Muscle layer of colon (tissue), 2 donors: Measurements from ENCODE around the gene HRH2.

Experiments used
- H3K27ac ChIP-seq: one replicate; pipeline ENCODE4 v1.7.0; 2013; ENCODE audit warnings: low read depth, mild to moderate bottlenecking, low read length, moderate library complexity
- H3K27me3 ChIP-seq, 2 donors: one replicate each; pipeline ENCODE4 v1.7.0; 2013; ENCODE audit warnings: low read length in 2 of 2, mild to moderate bottlenecking in 2 of 2; ENCODE audit not compliant: insufficient read depth in 2 of 2, control insufficient read depth in 1 of 2
- H3K36me3 ChIP-seq: one replicate; pipeline ENCODE4 v1.7.0; 2013; ENCODE audit warnings: mild to moderate bottlenecking, low read length; ENCODE audit not compliant: insufficient read depth
- H3K4me1 ChIP-seq: one replicate; pipeline ENCODE4 v1.7.0; 2013; ENCODE audit warnings: mild to moderate bottlenecking, low read length; ENCODE audit not compliant: insufficient read depth
- H3K4me3 ChIP-seq, 2 donors: one replicate each; pipeline ENCODE4 v1.7.0; 2013; ENCODE audit warnings: low read length in 2 of 2, low read depth in 1 of 2, mild to moderate bottlenecking in 1 of 2, moderate library complexity in 1 of 2
- H3K9ac ChIP-seq: one replicate; pipeline ENCODE4 v1.7.0; 2013; ENCODE audit warnings: low read length
- H3K9me3 ChIP-seq: one replicate; pipeline ENCODE4 v1.7.0; 2013; ENCODE audit warnings: mild to moderate bottlenecking, low read length
- donor health status: abdominal sarcoma.
- donor health status: Adenocarcinoma of cecum.

Gene HRH2

GRCh38 chr5:175623088-175623487 lies 34.8 kb upstream of the HRH2 start:
- Histone ChIP-seq H3K9ac (no peak overlapping the region), H3K36me3 (no peaks in the 10 kb centered on the region), H3K4me1 (no peaks in the 10 kb centered on the region), H3K4me3 (no peak overlapping the region), H3K27ac (no peak overlapping the region), H3K27me3 (no peaks in the 10 kb centered on the region), H3K9me3 (no peaks in the 10 kb centered on the region)

GRCh38 chr5:175624316-175624715 lies 33.6 kb upstream of the HRH2 start:
- Histone ChIP-seq H3K36me3 (no peaks in the 10 kb centered on the region), H3K9ac (no peak overlapping the region), H3K4me1 (no peaks in the 10 kb centered on the region), H3K27ac (no peak overlapping the region), H3K27me3 (no peaks in the 10 kb centered on the region), H3K4me3 (no peak overlapping the region), H3K9me3 (no peaks in the 10 kb centered on the region)

GRCh38 chr5:175627005-175627404 lies 30.9 kb upstream of the HRH2 start:
- Histone ChIP-seq H3K27me3 (no peaks in the 10 kb centered on the region), H3K9ac (no peak overlapping the region), H3K4me3 (no peak overlapping the region), H3K4me1 (no peaks in the 10 kb centered on the region), H3K9me3 (no peaks in the 10 kb centered on the region), H3K27ac (no peak overlapping the region), H3K36me3 (no peaks in the 10 kb centered on the region)

- Histone ChIP-seq H3K9me3 (no peaks in the 10 kb centered on the region), H3K9ac (no peak overlapping the region), H3K4me1 (no peaks in the 10 kb centered on the region), H3K27ac (no peak overlapping the region), H3K4me3 (no peak overlapping the region), H3K36me3 (no peaks in the 10 kb centered on the region), H3K27me3 (no peaks in the 10 kb centered on the region)
These were observed 30.1 kb upstream of the HRH2 start for GRCh38 chr5:175627739-175628138.

- no peaks in the 10 kb centered on the region for H3K9me3 ChIP-seq
- no peaks in the 10 kb centered on the region for H3K4me1 ChIP-seq
- H3K4me3 ChIP-seq: no peak overlapping the region
- H3K27ac ChIP-seq: no peak overlapping the region
- no peaks in the 10 kb centered on the region for H3K27me3 ChIP-seq
- H3K36me3 ChIP-seq: no peaks in the 10 kb centered on the region
- H3K9ac ChIP-seq: no peak overlapping the region
These were observed 29.2 kb upstream of the HRH2 start for GRCh38 chr5:175628668-175629067.

- Histone ChIP-seq H3K9ac (no peak overlapping the region), H3K4me1 (no peaks in the 10 kb centered on the region), H3K9me3 (no peaks in the 10 kb centered on the region), H3K27ac (no peak overlapping the region), H3K4me3 (no peak overlapping the region), H3K27me3 (no peaks in the 10 kb centered on the region), H3K36me3 (no peaks in the 10 kb centered on the region)
These were observed 28.6 kb upstream of the HRH2 start for GRCh38 chr5:175629261-175629660.

GRCh38 chr5:175629793-175630192 lies 28.1 kb upstream of the HRH2 start:
- H3K9me3 ChIP-seq: no peaks in the 10 kb centered on the region
- no peaks in the 10 kb centered on the region for H3K36me3 ChIP-seq
- no peak overlapping the region for H3K9ac ChIP-seq
- no peaks in the 10 kb centered on the region for H3K27me3 ChIP-seq
- no peak overlapping the region for H3K27ac ChIP-seq
- no peaks in the 10 kb centered on the region for H3K4me1 ChIP-seq
- H3K4me3 ChIP-seq: no peak overlapping the region

GRCh38 chr5:175635854-175636584 lies 21.9 kb upstream of the HRH2 start:
- Histone ChIP-seq H3K27ac (no peak overlapping the region), H3K27me3 (no peaks in the 10 kb centered on the region), H3K9me3 (no peaks in the 10 kb centered on the region), H3K9ac (no peak overlapping the region), H3K4me1 (no peaks in the 10 kb centered on the region), H3K4me3 (no peak overlapping the region), H3K36me3 (no peaks in the 10 kb centered on the region)

- Histone ChIP-seq H3K27ac (no peak overlapping the region), H3K4me3 (no peak overlapping the region), H3K4me1 (no peaks in the 10 kb centered on the region), H3K27me3 (no peaks in the 10 kb centered on the region), H3K36me3 (no peaks in the 10 kb centered on the region), H3K9ac (no peak overlapping the region), H3K9me3 (no peaks in the 10 kb centered on the region)
These were observed 19.6 kb upstream of the HRH2 start for GRCh38 chr5:175638305-175638704.

- no peaks in the 10 kb centered on the region for H3K9me3 ChIP-seq
- H3K4me3 ChIP-seq: no peak overlapping the region
- no peak overlapping the region for H3K27ac ChIP-seq
These were observed 17.6 kb upstream of the HRH2 start for GRCh38 chr5:175640106-175640775.

GRCh38 chr5:175642998-175643397 lies 14.9 kb upstream of the HRH2 start:
- no peaks in the 10 kb centered on the region for H3K36me3 ChIP-seq

More at GRCh38 chr5:175640106-175640775, 17.6 kb upstream of the HRH2 start:
- Histone ChIP-seq H3K4me1 (no peaks in the 10 kb centered on the region), H3K36me3 (no peaks in the 10 kb centered on the region), H3K9ac (no peak overlapping the region), H3K27me3 (no peaks in the 10 kb centered on the region)

GRCh38 chr5:175646251-175646650 lies 11.6 kb upstream of the HRH2 start:
- Histone ChIP-seq H3K4me1 (no peaks in the 10 kb centered on the region), H3K4me3 (no peak overlapping the region), H3K9ac (no peak overlapping the region), H3K36me3 (no peaks in the 10 kb centered on the region), H3K27me3 (no peaks in the 10 kb centered on the region), H3K27ac (no peak overlapping the region), H3K9me3 (no peaks in the 10 kb centered on the region)

More at GRCh38 chr5:175642998-175643397, 14.9 kb upstream of the HRH2 start:
- no peaks in the 10 kb centered on the region for H3K9me3 ChIP-seq
- no peaks in the 10 kb centered on the region for H3K4me1 ChIP-seq
- no peaks in the 10 kb centered on the region for H3K27me3 ChIP-seq
- H3K9ac ChIP-seq: no peak overlapping the region
- no peak overlapping the region for H3K4me3 ChIP-seq
- no peak overlapping the region for H3K27ac ChIP-seq
